GM12878 (cell line): Measurements from ENCODE around the gene PAK6. TPM values are rescaled to one million over a fixed set of nuclear protein-coding genes. Genes with fewer than 3 reads are reported as not detected.

Source experiments
- ATAC-seq: fragments of 200-7000 bp; cut with Tn5 transposase; 3 replicates; pipeline ENCODE4 v1.9.1; 2020; ENCODE audit warnings: mild to moderate bottlenecking, moderate library complexity
- BruUV-seq: library from RNA; stranded (reverse); fragments of 400-500 nt; replicated peaks from 2 replicates; lab custom pipeline; 2021; lab: Mats Ljungman, UMichigan
- CTCF ChIA-PET: fragments of 300-600 bp; sonication (Branson Sonifier 250); formaldehyde crosslinking; extraction: SDS; loops from one replicate; lab custom pipeline; 2021; ENCODE audit warnings: inconsistent platforms; lab: Yijun Ruan, JAX
- POLR2A ChIA-PET: fragments of 350-600 bp; formaldehyde crosslinking; extraction: SDS; loops from one replicate; lab custom pipeline; 2021; ENCODE audit warnings: inconsistent platforms; lab: Charles Lee
- RAD21 ChIA-PET: fragments of 300-600 bp; sonication (Branson Sonifier 250); formaldehyde crosslinking; loops from one replicate; lab custom pipeline; 2023; ENCODE audit warnings: antibody characterized with exemption; ENCODE audit not compliant: unreplicated experiment; lab: Charles Lee
- SMC1A ChIA-PET: fragments of 300-600 bp; sonication (Branson Sonifier 250); formaldehyde crosslinking; loops from one replicate; lab custom pipeline; 2023; ENCODE audit not compliant: unreplicated experiment, uncharacterized antibody; lab: Charles Lee
- DNase-seq: peaks from one replicate; pipeline ENCODE4 v3.0.0-alpha.2; 2011; ENCODE audit warnings: low read depth, low spot score
- FAIRE-seq: peaks from 3 replicates; lab custom pipeline; 2011; peaks lifted over from hg19 to GRCh38; lab: Jason Lieb, UNC
- H2AFZ ChIP-seq: 2 replicates; pipeline ENCODE4 v1.6.0; 2011; ENCODE audit warnings: low read depth, low read length, control low read depth; ENCODE audit not compliant: control insufficient read depth
- H3K27ac ChIP-seq: 2 replicates; pipeline ENCODE4 v1.5.1; 2011; ENCODE audit warnings: control low read depth; ENCODE audit not compliant: control insufficient read depth, insufficient read depth
- H3K27me3 ChIP-seq, 2 experiments: replicated peaks in 1 of 2; 2 replicates each; pipeline versions ENCODE4 v1.6.0 to v1.6.1; 2011; ENCODE audit warnings: low read length in 1 of 2; ENCODE audit not compliant: control insufficient read depth in 2 of 2, insufficient read depth in 2 of 2
- H3K36me3 ChIP-seq, 2 experiments: 2 replicates each; pipeline ENCODE4 v1.5.1; 2011; ENCODE audit warnings: low read length in 1 of 2; ENCODE audit not compliant: control insufficient read depth in 2 of 2, insufficient read depth in 2 of 2
- H3K4me1 ChIP-seq: 2 replicates; pipeline ENCODE4 v1.6.1; 2011; ENCODE audit warnings: mild to moderate bottlenecking, low read length, moderate library complexity, mixed read lengths; ENCODE audit not compliant: control insufficient read depth, insufficient read depth
- H3K4me2 ChIP-seq: 2 replicates; pipeline ENCODE4 v1.6.0; 2011; ENCODE audit warnings: control low read depth; ENCODE audit not compliant: control insufficient read depth, insufficient read depth
- H3K4me3 ChIP-seq: fragments of 200-600 bp; sonication (generic); 2 replicates; pipeline ENCODE4 v1.5.1; 2016
- H3K79me2 ChIP-seq: 2 replicates; pipeline ENCODE4 v1.6.0; 2011; ENCODE audit warnings: low read length; ENCODE audit not compliant: control insufficient read depth, insufficient read depth
- H3K9ac ChIP-seq: 2 replicates; pipeline ENCODE4 v1.8.0; 2011; ENCODE audit warnings: low read length, control low read depth, mixed read lengths; ENCODE audit not compliant: control insufficient read depth, insufficient read depth
- H3K9me3 ChIP-seq: replicated peaks from 3 replicates; pipeline ENCODE4 v1.5.1; 2011; ENCODE audit warnings: mild to moderate bottlenecking, low read length; ENCODE audit not compliant: control insufficient read depth, insufficient read depth
- H4K20me1 ChIP-seq: 2 replicates; pipeline ENCODE4 v1.6.0; 2011; ENCODE audit not compliant: control insufficient read depth, insufficient read depth
- BHLHE40 ChIP-seq, 2 experiments: fragments of 450-650 bp in 1 of 2; IDR thresholded peaks; 2 replicates each; pipeline ENCODE4 v1.6.1; 2011 to 2017; ENCODE audit warnings: low read depth in 2 of 2, borderline replicate concordance in 1 of 2, improper control_type of control experiment in 1 of 2, low read length in 1 of 2, mild to moderate bottlenecking in 1 of 2
- CTCF ChIP-seq, 3 experiments: IDR thresholded peaks in 2 of 3; conservative IDR thresholded peaks in 1 of 3; 2 replicates each; pipeline ENCODE4 v1.5.1; 2011; ENCODE audit warnings: low read depth in 3 of 3, low read length in 3 of 3, mild to moderate bottlenecking in 3 of 3, control low read depth in 2 of 3, moderate library complexity in 2 of 3, inconsistent platforms in 1 of 3, mixed read lengths in 1 of 3; ENCODE audit not compliant: control insufficient read depth in 2 of 3, insufficient read depth in 1 of 3; ENCODE audit errors: extremely low read depth in 1 of 3
- HSF1 ChIP-seq: fragments of 150-350 bp; IDR thresholded peaks from 2 replicates; pipeline ENCODE4 v1.6.1; 2014; ENCODE audit warnings: mild to moderate bottlenecking, low read depth, low read length
- IRF3 ChIP-seq: fragments of 450-650 bp; IDR thresholded peaks from 2 replicates; pipeline ENCODE4 v1.6.1; 2014; ENCODE audit warnings: mild to moderate bottlenecking
- IRF4 ChIP-seq: IDR thresholded peaks from 2 replicates; pipeline ENCODE4 v1.6.1; 2011; ENCODE audit warnings: low read depth, low read length
- IRF5 ChIP-seq: fragments of 450-650 bp; IDR thresholded peaks from 2 replicates; pipeline ENCODE4 v1.6.1; 2017; ENCODE audit warnings: borderline replicate concordance
- NFIC ChIP-seq: IDR thresholded peaks from 2 replicates; pipeline ENCODE4 v1.6.1; 2012; ENCODE audit warnings: low read depth, mild to moderate bottlenecking, inconsistent platforms, low read length, moderate library complexity
- POLR2AphosphoS2 ChIP-seq: IDR thresholded peaks from 2 replicates; pipeline ENCODE4 v1.6.1; 2011; ENCODE audit warnings: low read depth, mild to moderate bottlenecking, low read length, improper control_type of control experiment, moderate library complexity
- WGBS: methylation state at CpG from one replicate; pipeline ENCODE4 v1.1.6; 2016; ENCODE audit warnings: low lambda C conversion rate; ENCODE audit not compliant: insufficient replicate concordance, insufficient coverage; ENCODE audit errors: missing lambda C conversion rate; 5-methylcytosine and 5-hydroxymethylcytosine counted together
- in situ Hi-C: fragments of 300-500 bp; cut with MboI; formaldehyde crosslinking; loops from 9 replicates; pipeline ENCODE4 v1.14.3; 2018; ENCODE audit warnings: mixed read lengths
- intact Hi-C: fragments of 100-400 bp; cut with micrococcal nuclease; formaldehyde crosslinking; loops from one replicate; pipeline ENCODE4 v1.14.2; 2022; ENCODE audit not compliant: unreplicated experiment
- polyA plus RNA-seq, 11 experiments: library from polyadenylated mRNA; depleted of rRNA in 4 of 11; unstranded in 6 of 11; stranded (reverse) in 5 of 11; fragments of >200 nt; fragmentation: Nextera tagmentation in 4 of 11; fragmentation: Illumina TruSeq in 1 of 11; extraction: Ambion mirVana in 4 of 11; extraction: Trizol in 1 of 11; gene quantifications; 1 replicate in 1 of 11; 2 replicates in 10 of 11; pipeline versions ENCODE4 v1.2.1 to v1.2.3, GENCODE V29; 2011 to 2016; ENCODE audit warnings: inconsistent platforms in 2 of 11, missing spikeins in 2 of 11, low read depth in 1 of 11
- total RNA-seq, 4 experiments: library from RNA; depleted of rRNA in 3 of 4; stranded (reverse); fragments of >200 nt in 3 of 4; fragmentation: Illumina TruSeq in 1 of 4; extraction: Trizol in 1 of 4; gene quantifications; 2 replicates each; pipeline versions ENCODE4 v1.2.1 to v1.2.3, GENCODE V29; 2013 to 2021

Gene PAK6
- total and polyA plus RNA-seq, 10 of the 15 experiments (the other 5 are each of a cell fraction or from before 2014, with no cell fraction given), result 0.07 to 0.92 (median 0.31) TPM; not detected in 2

GRCh38 chr15:40255033-40255432 is 16.2 kb downstream of the PAK6 start (continued):
- TF ChIP-seq NFIC (no peak), IRF5 (no peak)
- TF ChIP-seq, all 136 proteins: peak for 0

GRCh38 chr15:40256638-40257235 is 17.9 kb downstream of the PAK6 start:
- no peak overlapping the region for H3K27ac ChIP-seq
- 67% methylated on average over 17 of the region's 17 CpGs for WGBS
- peaks cover 3% of the 10 kb centered on the region; the same call in 1 of the 2 replicates for H3K4me1 ChIP-seq
- FAIRE-seq (no peak), DNase-seq (no peak), ATAC-seq (peak; percentile 33)
- intact Hi-C loops (no loop called here), in situ Hi-C loops (no loop called here)
- H3K27me3 ChIP-seq, result peaks cover 0 to 3% of the 10 kb centered on the region in 2 experiments; a peak in 3 of 4 replicates
- no peaks in the 10 kb centered on the region for H4K20me1 ChIP-seq
- no peaks in the 10 kb centered on the region for H3K9me3 ChIP-seq
- POLR2A ChIA-PET, result no interaction called here
- no peak overlapping the region for H3K4me2 ChIP-seq
- H3K4me3 ChIP-seq, result no peak overlapping the region
- H3K36me3 ChIP-seq, result no peaks in the 10 kb centered on the region
- RAD21 ChIA-PET, result interaction anchor here (0.9 kb wide), 1 partner anchor 39 kb away, joined by 5 read pairs; no protein-coding TSS in a partner anchor
- BruUV-seq, result no TSS peak
- TF ChIP-seq CTCF (IDR thresholded peaks at IDR 0.05 in 2 of 3, conservative IDR thresholded peaks at IDR 0.05 in 1 of 3; ENCODE audit: control insufficient read depth in 2 of 3, extremely low read depth in 1 of 3, insufficient read depth in 1 of 3, low read depth in 3 of 3, low read length in 3 of 3), result no peak
- TF ChIP-seq HSF1, result no peak
- TF ChIP-seq IRF4, result no peak
- TF ChIP-seq BHLHE40 (IDR thresholded peaks at IDR 0.05; ENCODE audit: borderline replicate concordance in 1 of 2, low read depth in 2 of 2, low read length in 1 of 2), result no peak
- no peak for TF ChIP-seq IRF3
- no peak for TF ChIP-seq POLR2AphosphoS2
- no peaks in the 10 kb centered on the region for H3K79me2 ChIP-seq
- no peak overlapping the region for H3K9ac ChIP-seq
- SMC1A ChIA-PET, result interaction anchor here (1.2 to 1.9 kb wide), 3 partner anchors 17 to 150 kb away, joined by 3 to 5 read pairs (median 4); no protein-coding TSS in a partner anchor
- CTCF ChIA-PET, result interaction anchor here (1.1 to 2.9 kb wide), 3 partner anchors 13 to 39 kb away, joined by 3 to 11 read pairs (median 3); no protein-coding TSS in a partner anchor
- H2AFZ ChIP-seq, result peak overlapping the region; percentile 23; the same call in 1 of the 2 replicates
